SU-DHL-6 (cell line): ENCODE data around the gene UBE2E2.

Experiments
- H2AFZ ChIP-seq: fragments of 200-600 bp; sonication (generic); 2 replicates; pipeline ENCODE4 v1.6.1; 2014; ENCODE audit warnings: low read depth, mild to moderate bottlenecking, moderate library complexity, mixed read lengths, antibody characterized with exemption, low read length; ENCODE audit not compliant: severe bottlenecking
- H3F3A ChIP-seq: fragments of 200-600 bp; shearing (Covaris generic); 2 replicates; pipeline ENCODE4 v1.6.0; 2016; ENCODE audit warnings: antibody characterized with exemption, mild to moderate bottlenecking; ENCODE audit not compliant: insufficient read depth
- H3K27ac ChIP-seq: fragments of 200-600 bp; sonication (generic); 2 replicates; pipeline ENCODE4 v1.5.1; 2016; ENCODE audit warnings: low read depth, mild to moderate bottlenecking, low read length, moderate library complexity, mixed read lengths
- H3K27me3 ChIP-seq: fragments of 200-600 bp; sonication (generic), shearing (Covaris generic); 2 replicates; pipeline ENCODE4 v1.6.0; 2014; ENCODE audit warnings: mild to moderate bottlenecking, low read length
- H3K36me3 ChIP-seq: fragments of 200-600 bp; sonication (generic); 2 replicates; pipeline ENCODE4 v1.6.1; 2014; ENCODE audit warnings: mild to moderate bottlenecking, low read length, mixed read lengths
- H3K4me2 ChIP-seq: fragments of 300-600, 200-600 bp; shearing (Covaris generic), sonication (generic); 2 replicates; pipeline ENCODE4 v1.6.0; 2014; ENCODE audit warnings: low read length, low read depth, mild to moderate bottlenecking; ENCODE audit not compliant: poor library complexity, severe bottlenecking
- H3K4me3 ChIP-seq: fragments of 200-600 bp; sonication (generic); 2 replicates; pipeline ENCODE4 v1.5.1; 2014; ENCODE audit warnings: antibody characterized with exemption, low read length, mild to moderate bottlenecking, mixed read lengths; ENCODE audit not compliant: insufficient read depth, poor library complexity, severe bottlenecking
- H3K79me2 ChIP-seq: fragments of 200-600 bp; sonication (generic); 2 replicates; pipeline ENCODE4 v1.6.1; 2014; ENCODE audit warnings: mild to moderate bottlenecking, low read length, moderate library complexity; ENCODE audit not compliant: insufficient read depth
- H3K9ac ChIP-seq: fragments of 200-600 bp; sonication (generic); 2 replicates; pipeline ENCODE4 v1.7.0; 2014; ENCODE audit warnings: mild to moderate bottlenecking, low read length
- H3K9me2 ChIP-seq: fragments of 200-600 bp; sonication (generic); replicated peaks from 2 replicates; pipeline ENCODE4 v1.6.1; 2014; ENCODE audit warnings: low read length; ENCODE audit not compliant: insufficient read depth
- H3K9me3 ChIP-seq: fragments of 200-600 bp; sonication (generic); 2 replicates; pipeline ENCODE4 v1.6.1; 2014; ENCODE audit warnings: low read length, mixed read lengths; ENCODE audit not compliant: insufficient read depth
- H4K20me1 ChIP-seq: fragments of 200-600 bp; sonication (generic); 2 replicates; pipeline ENCODE4 v1.6.1; 2014; ENCODE audit warnings: low read depth, mild to moderate bottlenecking, antibody characterized with exemption, low read length, moderate library complexity, mixed read lengths
- CTCF ChIP-seq: fragments of 200-600 bp; sonication (generic); IDR thresholded peaks from one replicate; pipeline ENCODE4 v1.5.1; 2017; ENCODE audit warnings: antibody characterized with exemption, mild to moderate bottlenecking, low read length, moderate library complexity; ENCODE audit not compliant: insufficient read depth, poor library complexity, severe bottlenecking
- EZH2phosphoT487 ChIP-seq: fragments of 200-600 bp; sonication (generic), shearing (Covaris generic); conservative IDR thresholded peaks from 2 replicates; pipeline ENCODE4 v1.6.1; 2018; ENCODE audit warnings: mild to moderate bottlenecking, antibody characterized with exemption, low read length, moderate library complexity, mixed read lengths

UBE2E2 gene

GRCh38 chr3:23202921-23203707 is at the start of gene UBE2E2:
Gene UBE2E2 (plus strand): TSS chr3:23203327.
- TF ChIP-seq EZH2phosphoT487 (no peak), CTCF (no peak)
- Histone ChIP-seq H4K20me1 (peaks cover 13% of the 10 kb centered on the region; the same call in 1 of the 2 replicates), H3K27me3 (no peaks in the 10 kb centered on the region), H3K9me2 (no peaks in the 10 kb centered on the region), H3K9ac (peak within 1 kb of the TSS; percentile 89), H2AFZ (peak within 1 kb of the TSS; percentile 94), H3K27ac (no peak within 1 kb of the TSS; the same call in 1 of the 2 replicates), H3K36me3 (no peaks in the 10 kb centered on the region), H3F3A (no peaks in the 10 kb centered on the region), H3K9me3 (no peaks in the 10 kb centered on the region), H3K4me2 (peak within 1 kb of the TSS; percentile 86), H3K79me2 (peaks cover 22% of the 10 kb centered on the region; the same call in 1 of the 2 replicates), H3K4me3 (peak within 1 kb of the TSS; percentile 98)

- H3K4me3 ChIP-seq = no peak overlapping the region
- no peaks in the 10 kb centered on the region for H3F3A ChIP-seq
- H3K27me3 ChIP-seq = 0 out of 2 replicates have a peak, but pooled peaks cover 4% of the 10 kb centered on the region
- H3K4me2 ChIP-seq = no peak overlapping the region
- H3K79me2 ChIP-seq = no peaks in the 10 kb centered on the region
- H2AFZ ChIP-seq = no peak overlapping the region
- H3K36me3 ChIP-seq = no peaks in the 10 kb centered on the region
- no peaks in the 10 kb centered on the region for H3K9me3 ChIP-seq
- H3K9me2 ChIP-seq = no peaks in the 10 kb centered on the region
- H3K27ac ChIP-seq = no peak overlapping the region
- no peak overlapping the region for H3K9ac ChIP-seq
- TF ChIP-seq EZH2phosphoT487 (no peak), CTCF (no peak)
- no peaks in the 10 kb centered on the region for H4K20me1 ChIP-seq
Measured at GRCh38 chr3:23153436-23153835, 49.7 kb upstream of the UBE2E2 start.

- H3K4me3 ChIP-seq = no peak overlapping the region
- no peaks in the 10 kb centered on the region for H3K79me2 ChIP-seq
- no peak overlapping the region for H3K27ac ChIP-seq
- no peak overlapping the region for H2AFZ ChIP-seq
- no peak overlapping the region for H3K9ac ChIP-seq
- H3K36me3 ChIP-seq = no peaks in the 10 kb centered on the region
- H4K20me1 ChIP-seq = no peaks in the 10 kb centered on the region
- no peaks in the 10 kb centered on the region for H3K9me2 ChIP-seq
- H3F3A ChIP-seq = no peaks in the 10 kb centered on the region
- no peaks in the 10 kb centered on the region for H3K9me3 ChIP-seq
- TF ChIP-seq EZH2phosphoT487 = no peak
- TF ChIP-seq CTCF = no peak
- H3K4me2 ChIP-seq = no peak overlapping the region
- H3K27me3 ChIP-seq = no peaks in the 10 kb centered on the region
Measured at GRCh38 chr3:23157331-23157730, 45.8 kb upstream of the UBE2E2 start.
